GM04503 (cell line): ENCODE data around the gene LBHD1.

Experiments used
- DNase-seq: peaks from one replicate; pipeline ENCODE4 v3.0.0-alpha.2; 2012; ENCODE audit warnings: low read depth

Gene LBHD1

DNA sequence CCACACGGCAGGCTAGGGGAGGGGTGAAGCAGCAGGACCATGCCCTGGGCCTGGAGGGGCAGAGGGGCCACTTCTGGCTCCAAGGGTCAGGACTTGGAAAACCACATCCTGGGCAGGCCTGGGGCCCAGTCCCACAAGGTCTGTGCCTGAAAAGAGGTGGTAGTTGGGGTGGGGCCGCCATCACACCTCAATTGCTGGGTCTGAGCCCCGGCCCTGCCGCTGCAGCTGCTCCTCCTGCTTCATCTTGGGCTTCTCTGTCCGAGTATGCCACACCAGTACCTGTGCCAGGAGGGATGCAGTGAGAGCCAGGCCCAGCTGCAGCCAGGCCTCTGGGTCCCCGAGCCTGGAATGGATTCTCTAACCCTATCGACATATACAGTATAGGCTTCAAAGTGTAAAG lies 56.5 kb downstream of the LBHD1 start:
- DNase-seq = no peak

DNA sequence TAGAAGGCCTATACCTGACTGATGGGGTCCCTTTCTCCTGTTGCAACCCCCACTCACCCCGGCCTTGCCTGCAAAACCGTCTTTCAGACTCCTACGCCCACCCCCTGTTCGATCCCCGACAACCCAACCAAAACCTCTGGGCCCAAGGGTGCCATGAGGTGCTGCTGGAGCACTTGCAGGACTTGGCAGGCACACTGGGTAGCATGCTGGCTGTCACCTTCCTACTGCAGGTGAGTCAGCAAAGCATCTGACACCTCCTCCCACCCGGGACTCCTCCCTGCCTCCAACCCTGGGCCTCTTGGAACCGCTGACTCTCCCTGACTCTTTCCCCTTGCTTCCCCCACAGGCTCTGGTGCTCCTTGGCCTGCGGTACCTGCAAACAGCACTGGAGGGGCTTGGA lies 57.8 kb downstream of the LBHD1 start:
- DNase-seq = no peak

DNA sequence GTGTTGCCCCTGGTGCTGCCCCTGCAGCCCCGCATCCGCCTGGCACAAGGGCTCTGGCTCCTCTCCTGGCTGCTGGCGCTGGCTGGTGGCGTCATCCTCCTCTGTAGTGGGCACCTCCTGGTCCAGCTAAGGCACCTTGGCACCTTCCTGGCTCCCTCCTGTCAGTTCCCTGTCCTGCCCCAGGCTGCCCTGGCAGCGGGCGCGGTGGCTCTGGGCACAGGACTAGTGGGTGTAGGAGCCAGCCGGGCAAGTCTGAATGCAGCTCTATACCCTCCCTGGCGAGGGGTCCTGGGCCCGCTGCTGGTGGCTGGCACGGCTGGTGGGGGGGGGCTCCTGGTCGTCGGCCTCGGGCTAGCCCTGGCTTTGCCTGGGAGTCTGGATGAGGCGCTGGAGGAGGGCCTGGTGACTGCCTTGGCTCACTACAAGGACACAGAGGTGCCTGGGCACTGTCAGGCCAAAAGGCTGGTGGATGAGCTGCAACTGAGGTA lies 58.7 kb downstream of the LBHD1 start:
- no peak for DNase-seq
